K562 treated with DMSO at 1 percent for 48 hours (cell line): Measurements from ENCODE around the gene DYNAP. TPM values are rescaled to one million over a fixed set of nuclear protein-coding genes. Genes with fewer than 3 reads are reported as not detected.

Source experiments
- total RNA-seq: library from RNA; unstranded; fragments of 300-600 nt; gene quantifications from 2 replicates; pipeline ENCODE4 v1.2.3, GENCODE V29; 2022; ENCODE audit warnings: low replicate concordance; ENCODE audit errors: extremely low read depth

The DYNAP gene
- total RNA-seq: not detected in 2 replicates

GRCh38 chr18:54590945-54591344 is at the start of gene DYNAP:
DYNAP (plus strand) TSS chr18:54591245; CDS start chr18:54591283, 38 bp downstream.

Other genes starting within 250 kb of the DYNAP start
- gene STARD6, start 233.4 kb upstream of the DYNAP start, total RNA-seq: not detected in 2 replicates
- not detected in 2 replicates for gene C18orf54, start 233.3 kb upstream of the DYNAP start, total RNA-seq
- gene RAB27B, start 237.2 kb downstream of the DYNAP start, total RNA-seq: not detected in 2 replicates